Superior temporal gyrus (tissue), 1 donor: ENCODE data around the gene WDR6.
"Not testable (repeated sequence)": the region's sequence is repeated elsewhere in the genome, so short reads cannot be mapped to it uniquely, and the experiment has no call there.

Experiments
- DNase-seq: peaks from one replicate; pipeline ENCODE4 v3.0.0-alpha.2; 2016; ENCODE audit errors: extremely low spot score

Gene WDR6

GRCh38 chr3:48991851-48992545 lies 15.2 kb upstream of the WDR6 start:
- no peak for DNase-seq

- DNase-seq, result no peak
These were observed 13.4 kb upstream of the WDR6 start for GRCh38 chr3:48993834-48994233.

GRCh38 chr3:48996640-48997039 lies 10.6 kb upstream of the WDR6 start:
- no peak for DNase-seq

- DNase-seq, result no peak
These were observed 10.0 kb upstream of the WDR6 start for GRCh38 chr3:48997102-48997635.

GRCh38 chr3:48997714-48998637 lies 9.2 kb upstream of the WDR6 start:
- DNase-seq, result no peak

GRCh38 chr3:48999085-48999858 lies 7.9 kb upstream of the WDR6 start:
- no peak for DNase-seq

- no peak for DNase-seq
These were observed 6.0 kb upstream of the WDR6 start for GRCh38 chr3:49001155-49001554.

GRCh38 chr3:49004352-49005302 lies 2.6 kb upstream of the WDR6 start:
- no peak for DNase-seq

GRCh38 chr3:49005303-49005680 lies 1.9 kb upstream of the WDR6 start:
- no peak for DNase-seq

- no peak for DNase-seq
These were observed 1.2 kb upstream of the WDR6 start for GRCh38 chr3:49005998-49006397.

GRCh38 chr3:49006408-49007067 lies 653 bp upstream of the WDR6 start:
- DNase-seq, result peak; percentile 33

- DNase-seq, result peak; percentile 32
These were observed 759 bp downstream of the WDR6 start for GRCh38 chr3:49007771-49008528.

- DNase-seq, result not testable (repeated sequence)
These were observed 1.4 kb downstream of the WDR6 start for GRCh38 chr3:49008627-49009026.

GRCh38 chr3:49009396-49009795 lies 2.2 kb downstream of the WDR6 start:
- no peak for DNase-seq

- DNase-seq, result no peak
These were observed 5.3 kb downstream of the WDR6 start for GRCh38 chr3:49012441-49013017.

GRCh38 chr3:49013113-49013737 lies 6.0 kb downstream of the WDR6 start:
- DNase-seq, result no peak

- DNase-seq, result no peak
These were observed 6.8 kb downstream of the WDR6 start for GRCh38 chr3:49013738-49014660.

- DNase-seq, result no peak
These were observed 7.9 kb downstream of the WDR6 start for GRCh38 chr3:49015072-49015471.
